Uterus (tissue), 4 donors: ENCODE results near the gene MINDY4. TPM values are rescaled to one million over a fixed set of nuclear protein-coding genes. Genes with fewer than 3 reads are reported as not detected.

Experiments used
- DNase-seq, 2 donors: peaks; one replicate each; pipeline ENCODE4 v3.0.0-alpha.2; 2019 to 2020
- H3K27ac ChIP-seq, 2 donors: fragments of 200-600 bp; sonication (generic); 1 replicate in 1 of 2; 2 replicates in 1 of 2; pipeline ENCODE4 v1.5.1; 2016 to 2018
- H3K27me3 ChIP-seq, 2 donors: fragments of 200-600 bp; sonication (generic); one replicate each; pipeline ENCODE4 v1.5.1; 2018 to 2019; ENCODE audit warnings: control low read depth in 1 of 2
- H3K36me3 ChIP-seq, 2 donors: fragments of 200-600 bp; sonication (generic); one replicate each; pipeline ENCODE4 v1.5.1; 2019; ENCODE audit warnings: control low read depth in 1 of 2
- H3K4me1 ChIP-seq, 2 donors: fragments of 200-600 bp; sonication (generic); one replicate each; pipeline ENCODE4 v1.5.1; 2018 to 2019; ENCODE audit warnings: control low read depth in 1 of 2
- H3K4me3 ChIP-seq, 2 donors: fragments of 200-600 bp; sonication (generic); 1 replicate in 1 of 2; 2 replicates in 1 of 2; pipeline ENCODE4 v1.5.1; 2018 to 2019; ENCODE audit warnings: mild to moderate bottlenecking in 1 of 2
- H3K9me3 ChIP-seq, 2 donors: fragments of 200-600 bp; sonication (generic); one replicate each; pipeline ENCODE4 v1.5.1; 2019; ENCODE audit warnings: control low read depth in 1 of 2
- POLR2A ChIP-seq, 2 donors: fragments of 450-650 bp; IDR thresholded peaks; one replicate each; pipeline ENCODE4 v1.6.1; 2016; ENCODE audit warnings: antibody characterized with exemption in 2 of 2, mild to moderate bottlenecking in 1 of 2, moderate library complexity in 1 of 2
- intact Hi-C: fragments of 100-400 bp; cut with DNase I; formaldehyde crosslinking; loops from one replicate; pipeline ENCODE4 v1.15.1; 2023; ENCODE audit warnings: low total_unique reads
- total RNA-seq, 4 donors: library from RNA; depleted of rRNA in 3 of 4; stranded (reverse); fragments of >200 nt in 3 of 4; gene quantifications; one replicate each; pipeline versions ENCODE4 v1.1.0 to v1.2.4, GENCODE V29; 2014 to 2023
- TF ChIP-seq, protein P1 (sequence below), 4 experiments: fragments of 200-600 bp in 2 of 4; fragments of 450-650 bp in 2 of 4; sonication (generic) in 2 of 4; IDR thresholded peaks; one replicate each; pipeline ENCODE4 v1.5.1; 2016 to 2019; ENCODE audit warnings: antibody characterized with exemption in 4 of 4, mild to moderate bottlenecking in 2 of 4, moderate library complexity in 1 of 4
- donor health status: DM: yes; HTN: yes; CAD: no.

MINDY4 gene
- total RNA-seq, 4 donors from 2014 or later = 14.7 to 23.8 (median 16.9) TPM

DNA sequence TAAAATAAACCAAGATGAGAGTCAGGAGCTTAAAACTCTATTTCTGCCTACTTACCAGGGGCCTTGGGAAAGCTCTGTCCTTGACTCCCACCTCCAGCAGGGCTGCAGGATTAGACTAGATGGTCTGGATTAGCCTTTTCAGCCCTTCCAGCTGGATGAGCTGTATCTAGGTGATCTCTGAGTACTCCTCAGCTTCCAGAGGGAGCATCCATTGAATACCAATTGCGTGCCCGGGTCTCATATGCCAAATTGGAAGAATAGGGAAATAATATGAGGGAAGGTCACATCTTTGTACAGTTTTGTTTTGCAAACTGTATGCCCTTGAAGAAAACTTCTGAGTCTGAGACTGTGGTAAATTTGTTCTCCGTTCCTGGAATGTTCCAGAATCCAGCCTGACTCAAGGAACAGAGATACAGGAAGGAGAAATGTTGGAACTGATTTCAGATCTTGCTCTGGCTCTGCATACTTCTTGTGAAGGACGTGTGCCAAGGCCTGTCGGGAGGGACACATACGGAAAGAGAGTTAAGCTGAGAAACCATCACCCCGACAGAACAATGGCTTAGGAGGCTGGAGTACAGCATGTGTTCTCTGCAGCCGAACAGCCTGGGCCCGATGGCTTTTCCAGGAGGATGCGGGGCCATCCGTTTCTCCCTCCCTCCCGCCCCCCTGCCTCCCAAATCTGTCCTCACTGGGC lies 44.9 kb downstream of the MINDY4 start:
- no peaks in the 10 kb centered on the region for H3K36me3 ChIP-seq
- no peaks in the 10 kb centered on the region for H3K27me3 ChIP-seq
- TF ChIP-seq POLR2A (IDR thresholded peaks at IDR 0.05) = no peak
- TF ChIP-seq, protein P1, sequence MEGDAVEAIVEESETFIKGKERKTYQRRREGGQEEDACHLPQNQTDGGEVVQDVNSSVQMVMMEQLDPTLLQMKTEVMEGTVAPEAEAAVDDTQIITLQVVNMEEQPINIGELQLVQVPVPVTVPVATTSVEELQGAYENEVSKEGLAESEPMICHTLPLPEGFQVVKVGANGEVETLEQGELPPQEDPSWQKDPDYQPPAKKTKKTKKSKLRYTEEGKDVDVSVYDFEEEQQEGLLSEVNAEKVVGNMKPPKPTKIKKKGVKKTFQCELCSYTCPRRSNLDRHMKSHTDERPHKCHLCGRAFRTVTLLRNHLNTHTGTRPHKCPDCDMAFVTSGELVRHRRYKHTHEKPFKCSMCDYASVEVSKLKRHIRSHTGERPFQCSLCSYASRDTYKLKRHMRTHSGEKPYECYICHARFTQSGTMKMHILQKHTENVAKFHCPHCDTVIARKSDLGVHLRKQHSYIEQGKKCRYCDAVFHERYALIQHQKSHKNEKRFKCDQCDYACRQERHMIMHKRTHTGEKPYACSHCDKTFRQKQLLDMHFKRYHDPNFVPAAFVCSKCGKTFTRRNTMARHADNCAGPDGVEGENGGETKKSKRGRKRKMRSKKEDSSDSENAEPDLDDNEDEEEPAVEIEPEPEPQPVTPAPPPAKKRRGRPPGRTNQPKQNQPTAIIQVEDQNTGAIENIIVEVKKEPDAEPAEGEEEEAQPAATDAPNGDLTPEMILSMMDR (IDR thresholded peaks at IDR 0.05) = no peak
- no peaks in the 10 kb centered on the region for H3K9me3 ChIP-seq
- intact Hi-C loops = no loop called here
- H3K4me1 ChIP-seq = peaks cover 0 to 23% of the 10 kb centered on the region in 2 donors
- DNase-seq = peak; percentile 46 to 52
- no peak overlapping the region for H3K4me3 ChIP-seq
- H3K27ac ChIP-seq = peak overlapping the region; percentile 77 to 92

DNA sequence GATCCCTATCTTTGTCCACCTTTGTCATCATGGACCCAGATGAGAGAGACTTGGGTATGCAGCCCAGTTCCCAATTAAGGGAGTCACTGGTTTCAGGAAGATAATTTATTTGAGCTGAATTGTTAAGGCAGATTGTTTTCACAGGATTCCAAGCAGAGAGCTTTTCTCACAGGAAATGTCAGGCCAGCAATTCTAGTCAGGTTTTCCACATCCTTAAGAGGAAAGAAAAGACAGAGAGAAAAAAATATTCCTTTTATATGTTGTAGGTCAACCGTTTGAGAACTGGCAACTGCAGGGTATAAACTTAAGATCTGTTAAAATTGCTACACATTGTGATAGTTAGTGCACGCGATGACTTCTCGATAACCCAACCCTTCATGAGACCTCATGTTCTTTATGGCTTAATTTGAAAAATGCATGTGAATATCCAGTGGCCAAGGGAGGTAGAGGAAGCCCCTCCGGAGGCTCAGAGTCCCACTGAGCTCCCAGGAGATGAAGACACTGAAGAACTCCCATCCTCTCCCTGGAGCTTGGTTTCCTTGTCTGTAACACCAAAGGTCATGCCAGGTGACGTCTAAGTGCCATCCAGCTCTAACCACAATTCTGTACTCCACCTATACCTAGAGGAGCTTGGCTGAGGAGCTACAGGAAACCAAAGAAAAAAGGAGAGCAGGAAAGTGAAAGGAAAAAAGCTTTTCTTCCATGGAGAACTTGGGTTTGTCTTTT lies 45.6 kb downstream of the MINDY4 start:
- no peak for DNase-seq
- TF ChIP-seq, protein P1 (IDR thresholded peaks at IDR 0.05) = no peak
- TF ChIP-seq POLR2A (IDR thresholded peaks at IDR 0.05) = no peak
- no peak overlapping the region for H3K4me3 ChIP-seq
- H3K27ac ChIP-seq = peak overlapping the region; percentile 77 to 92
- H3K27me3 ChIP-seq = no peaks in the 10 kb centered on the region
- intact Hi-C loops = no loop called here
- no peaks in the 10 kb centered on the region for H3K36me3 ChIP-seq
- no peaks in the 10 kb centered on the region for H3K9me3 ChIP-seq
- H3K4me1 ChIP-seq = peaks cover 0 to 23% of the 10 kb centered on the region in 2 donors

DNA sequence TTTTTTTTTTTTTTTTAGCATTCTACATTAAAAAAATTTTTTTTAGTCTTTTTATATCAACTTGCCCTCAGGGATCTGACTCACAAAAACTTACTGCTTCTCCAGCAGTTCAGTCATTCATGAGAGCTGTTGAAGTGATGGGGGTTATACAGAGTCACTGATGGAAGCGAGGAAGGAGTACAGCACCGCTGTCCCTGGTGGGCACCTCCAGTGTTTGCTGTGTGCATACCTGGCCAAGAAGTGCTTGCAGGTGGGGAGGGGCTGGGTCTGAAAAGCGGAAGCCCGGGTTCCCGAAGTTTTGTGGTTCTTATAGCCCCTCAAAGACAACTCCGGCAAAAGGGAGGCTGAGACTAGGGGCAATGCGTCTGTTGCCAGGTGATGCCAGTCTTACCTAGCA lies 46.2 kb downstream of the MINDY4 start:
- Histone ChIP-seq H3K27me3 (no peaks in the 10 kb centered on the region), H3K27ac (peak overlapping the region; percentile 77 to 92), H3K9me3 (no peaks in the 10 kb centered on the region), H3K36me3 (no peaks in the 10 kb centered on the region), H3K4me1 (peaks cover 0 to 23% of the 10 kb centered on the region in 2 donors), H3K4me3 (no peak overlapping the region)
- intact Hi-C loops = no loop called here
- TF ChIP-seq, protein P1 (IDR thresholded peaks at IDR 0.05) = no peak
- TF ChIP-seq POLR2A (IDR thresholded peaks at IDR 0.05) = no peak
- DNase-seq = no peak

DNA sequence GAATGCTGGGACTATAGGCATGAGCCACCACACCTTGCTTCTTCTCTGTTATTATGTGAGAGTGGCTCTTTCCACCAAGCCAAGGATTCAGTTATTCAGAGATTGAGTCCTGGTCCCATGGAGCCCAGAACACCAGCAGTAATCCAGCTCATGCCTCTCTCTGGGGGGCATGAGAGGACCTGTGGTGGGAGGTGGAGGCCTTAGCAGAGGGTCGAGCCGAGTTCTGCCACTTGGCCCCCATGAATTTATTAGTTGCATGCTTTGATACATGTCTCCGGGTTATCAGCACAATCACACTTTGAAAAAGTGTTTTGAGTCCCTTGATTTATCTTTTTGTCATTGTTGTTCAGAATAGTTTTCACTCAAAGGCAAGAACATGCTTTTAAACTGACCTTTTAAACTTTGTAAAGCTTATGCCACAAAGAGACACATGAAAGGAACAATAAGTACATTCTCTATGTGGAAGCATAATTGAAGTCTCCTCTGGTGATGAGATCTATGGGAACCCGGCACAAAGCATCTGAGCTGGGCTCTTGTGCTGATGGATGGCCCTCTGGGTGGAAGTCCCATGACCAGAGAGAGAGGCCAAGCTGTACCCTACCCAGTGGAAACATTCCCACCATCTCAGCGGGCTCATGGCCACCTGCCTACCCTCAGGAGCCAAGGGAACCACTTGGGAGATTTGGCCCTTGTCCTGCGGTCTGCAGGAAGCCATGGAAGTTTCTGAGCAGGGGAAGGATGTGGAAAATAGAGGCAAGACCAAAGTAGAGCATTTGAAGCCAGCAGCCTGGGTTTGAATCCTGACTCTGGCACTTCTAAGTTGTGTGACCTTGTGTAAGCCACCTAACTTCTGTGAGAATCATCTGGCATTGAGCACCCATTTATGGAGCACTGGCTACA lies 53.9 kb downstream of the MINDY4 start:
- Histone ChIP-seq H3K9me3 (no peaks in the 10 kb centered on the region), H3K4me1 (no peaks in the 10 kb centered on the region), H3K36me3 (no peaks in the 10 kb centered on the region), H3K4me3 (no peak overlapping the region), H3K27ac (no peak overlapping the region), H3K27me3 (no peaks in the 10 kb centered on the region)
- DNase-seq = no peak
- intact Hi-C loops = no loop called here
- TF ChIP-seq POLR2A (IDR thresholded peaks at IDR 0.05) = no peak
- TF ChIP-seq, protein P1 (IDR thresholded peaks at IDR 0.05) = no peak
